T1000 (cell line): ENCODE measurements around the gene UNC5C.

Experiments used
- DNase-seq: peaks from one replicate; lab custom pipeline; 2025; ENCODE audit warnings: mixed read lengths; lab: John Stamatoyannopoulos, UW

Gene UNC5C

GRCh38 chr4:95548738-95549245, at the start of gene UNC5C:
TSS of gene UNC5C (minus strand) at chr4:95548973.
- DNase-seq = peak; percentile 36

GRCh38 chr4:95596676-95597075, 47.9 kb upstream of the UNC5C start:
- no peak for DNase-seq

GRCh38 chr4:95594629-95595028, 45.9 kb upstream of the UNC5C start:
- DNase-seq = no peak

- no peak for DNase-seq
Measured at GRCh38 chr4:95594013-95594412, 45.2 kb upstream of the UNC5C start.

- no peak for DNase-seq
Measured at GRCh38 chr4:95591278-95591677, 42.5 kb upstream of the UNC5C start.

- DNase-seq = no peak
Measured at GRCh38 chr4:95590615-95591014, 41.8 kb upstream of the UNC5C start.

- no peak for DNase-seq
Measured at GRCh38 chr4:95585016-95585695, 36.4 kb upstream of the UNC5C start.

GRCh38 chr4:95580226-95580625, 31.5 kb upstream of the UNC5C start:
- no peak for DNase-seq

- no peak for DNase-seq
Measured at GRCh38 chr4:95572304-95572991, 23.7 kb upstream of the UNC5C start.

- DNase-seq = no peak
Measured at GRCh38 chr4:95571577-95571976, 22.8 kb upstream of the UNC5C start.

- DNase-seq = no peak
Measured at GRCh38 chr4:95563638-95564337, 15.0 kb upstream of the UNC5C start.

GRCh38 chr4:95560774-95561173, 12.0 kb upstream of the UNC5C start:
- no peak for DNase-seq

- DNase-seq = no peak
Measured at GRCh38 chr4:95556207-95556859, 7.6 kb upstream of the UNC5C start.

GRCh38 chr4:95552942-95553550, 4.3 kb upstream of the UNC5C start:
- DNase-seq = no peak

GRCh38 chr4:95551653-95552052, 2.9 kb upstream of the UNC5C start:
- no peak for DNase-seq

GRCh38 chr4:95550115-95550987, 1.6 kb upstream of the UNC5C start:
- DNase-seq = no peak

GRCh38 chr4:95549246-95550114, 707 bp upstream of the UNC5C start:
- peak; percentile 36 for DNase-seq

- DNase-seq = no peak
Measured at GRCh38 chr4:95547715-95548471, 880 bp downstream of the UNC5C start.
